KOPT-K1 (cell line): ENCODE data around the gene RNF180.
"Not testable (repeated sequence)": the region's sequence is repeated elsewhere in the genome, so short reads cannot be mapped to it uniquely, and the experiment has no call there.

Source experiments
- H3K27ac ChIP-seq: fragments of 200-600 bp; sonication (generic); 2 replicates; pipeline ENCODE4 v1.5.1; 2016; ENCODE audit warnings: antibody characterized with exemption, mild to moderate bottlenecking, low read depth, low read length; ENCODE audit not compliant: poor library complexity, severe bottlenecking
- H3K36me3 ChIP-seq: fragments of 200-600 bp; sonication (generic); 2 replicates; pipeline ENCODE4 v1.5.1; 2017; ENCODE audit warnings: antibody characterized with exemption, mild to moderate bottlenecking, low read length, moderate library complexity; ENCODE audit not compliant: insufficient read depth
- H3K9me3 ChIP-seq: fragments of 200-600 bp; sonication (generic); 2 replicates; pipeline ENCODE4 v1.5.1; 2017; ENCODE audit warnings: antibody characterized with exemption, low read length, mild to moderate bottlenecking; ENCODE audit not compliant: insufficient read depth, poor library complexity, severe bottlenecking

The RNF180 gene

DNA sequence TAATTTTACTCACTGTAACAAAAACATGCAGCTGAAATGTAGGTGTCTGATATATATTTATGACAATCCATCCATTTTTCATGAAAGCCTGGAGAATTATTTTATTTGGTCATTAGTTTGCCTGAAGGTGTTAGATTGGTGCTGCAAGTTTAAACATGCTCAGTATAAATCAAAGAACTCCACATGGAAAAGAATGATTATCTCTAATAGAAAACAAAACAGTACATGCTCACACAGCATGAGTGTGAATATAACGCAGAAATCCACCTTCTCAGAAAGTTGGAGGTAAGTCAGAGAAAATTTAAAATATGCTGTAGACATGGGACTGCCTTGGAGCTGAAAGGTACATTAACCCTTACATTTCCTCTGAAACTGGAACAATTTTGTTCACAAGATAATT is 174.7 kb downstream of the RNF180 start:
- Histone ChIP-seq H3K9me3 (no peaks in the 10 kb centered on the region), H3K27ac (no peak overlapping the region), H3K36me3 (no peaks in the 10 kb centered on the region)

DNA sequence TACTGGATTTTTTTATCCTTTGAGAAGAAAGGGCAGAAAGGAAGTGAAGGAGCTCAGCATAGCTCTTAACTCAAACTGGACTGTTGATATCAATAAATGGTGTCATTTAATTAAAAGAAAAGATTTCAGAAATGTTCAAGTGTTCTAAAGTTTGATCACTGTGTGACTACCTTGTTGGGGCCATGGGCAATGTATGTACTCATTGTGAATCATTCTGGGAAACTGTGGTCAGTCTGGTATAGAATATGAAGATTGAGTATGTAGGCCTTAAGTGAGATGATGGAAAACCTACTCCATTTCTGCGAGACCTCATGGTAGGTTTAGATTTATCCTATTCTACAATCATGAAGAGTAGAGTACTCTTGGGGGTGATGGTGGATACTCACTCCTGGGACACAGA is 175.7 kb downstream of the RNF180 start:
- Histone ChIP-seq H3K27ac (no peak overlapping the region), H3K36me3 (no peaks in the 10 kb centered on the region), H3K9me3 (no peaks in the 10 kb centered on the region)

GRCh38 chr5:64344501-64344900 is 178.9 kb downstream of the RNF180 start:
- Histone ChIP-seq H3K36me3 (no peaks in the 10 kb centered on the region), H3K9me3 (no peaks in the 10 kb centered on the region), H3K27ac (no peak overlapping the region)

DNA sequence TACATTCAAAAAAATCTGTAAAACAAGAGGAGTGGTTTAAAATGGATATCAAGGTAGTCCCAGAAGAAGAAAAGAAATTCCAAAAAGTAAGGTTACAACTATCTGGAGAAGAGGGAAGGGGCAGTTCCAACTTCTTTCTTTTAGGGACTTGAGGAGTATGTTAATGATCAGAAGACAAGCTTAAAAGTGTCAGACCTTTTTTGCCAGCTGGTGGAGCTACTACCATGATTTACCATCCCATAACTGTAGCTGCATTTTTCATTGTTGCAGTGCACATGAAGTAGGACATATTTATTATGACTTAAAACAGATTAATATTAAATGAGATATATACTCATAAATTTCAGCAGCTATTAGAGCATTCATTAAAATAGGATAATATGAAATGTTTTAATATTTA is 181.7 kb downstream of the RNF180 start:
- Histone ChIP-seq H3K36me3 (no peaks in the 10 kb centered on the region), H3K9me3 (no peaks in the 10 kb centered on the region), H3K27ac (no peak overlapping the region)

DNA sequence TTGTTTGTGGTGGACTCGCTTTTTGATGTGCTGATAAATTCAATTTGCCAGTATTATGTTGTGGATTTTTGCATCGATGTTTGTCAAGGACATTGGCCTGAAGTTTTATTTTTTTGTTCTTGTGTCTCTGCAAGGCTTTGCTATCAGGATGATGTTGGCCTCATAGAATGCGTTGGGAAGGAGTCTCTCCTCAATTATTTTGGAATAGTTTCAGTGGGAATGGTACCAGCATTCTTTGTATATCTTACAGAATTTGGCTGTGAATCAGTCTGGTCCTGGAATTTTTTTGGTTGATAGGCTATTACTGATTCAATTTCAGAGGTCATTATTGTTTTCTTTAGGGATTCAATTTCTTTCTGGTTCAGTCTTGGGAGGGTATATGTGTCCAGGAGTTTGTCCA is 198.8 kb downstream of the RNF180 start:
- no peaks in the 10 kb centered on the region for H3K9me3 ChIP-seq
- no peaks in the 10 kb centered on the region for H3K36me3 ChIP-seq
- H3K27ac ChIP-seq: no peak overlapping the region

DNA sequence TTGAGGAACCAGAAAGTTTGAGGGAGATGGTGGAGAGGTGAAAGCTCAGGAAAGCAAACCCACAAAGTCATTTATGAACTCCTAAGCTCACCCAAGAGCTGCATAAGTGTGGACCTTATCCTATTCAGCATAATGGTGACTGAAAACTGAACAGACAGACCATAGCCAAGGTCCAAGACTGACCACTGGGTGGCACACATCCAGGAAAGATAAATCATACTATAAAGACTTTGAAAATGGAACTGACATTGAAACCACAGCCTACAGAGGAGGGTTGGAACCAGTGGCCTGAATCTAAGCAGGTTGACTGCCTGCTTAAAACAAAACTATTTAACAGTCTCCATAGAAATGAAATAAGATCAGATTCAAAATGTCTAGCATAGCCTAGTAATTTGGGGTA is 219.1 kb downstream of the RNF180 start:
- H3K36me3 ChIP-seq: no peaks in the 10 kb centered on the region
- H3K9me3 ChIP-seq: no peaks in the 10 kb centered on the region
- no peak overlapping the region for H3K27ac ChIP-seq

DNA sequence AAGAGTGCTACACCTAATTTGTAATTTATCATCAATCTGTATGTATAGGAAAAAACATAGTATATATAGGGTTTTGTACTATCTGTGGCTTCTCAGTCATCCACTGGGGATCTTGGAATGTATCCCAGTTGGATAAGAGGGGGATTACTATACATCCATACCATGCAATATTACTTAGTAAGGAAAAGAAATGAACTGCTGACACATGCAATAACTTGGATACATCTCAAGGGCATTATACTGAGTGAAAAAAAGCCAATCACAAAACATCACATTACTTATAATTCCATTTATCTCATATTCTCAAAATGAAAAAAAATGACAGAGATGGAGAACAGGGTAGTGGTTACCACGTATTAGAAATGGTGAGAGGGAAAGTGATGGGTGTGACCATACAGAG is 231.9 kb downstream of the RNF180 start:
- Histone ChIP-seq H3K9me3 (no peaks in the 10 kb centered on the region), H3K36me3 (no peaks in the 10 kb centered on the region), H3K27ac (no peak overlapping the region)

GRCh38 chr5:64398735-64399134 is 233.1 kb downstream of the RNF180 start:
- not testable (repeated sequence) for H3K36me3 ChIP-seq, H3K9me3 ChIP-seq, H3K27ac ChIP-seq

DNA sequence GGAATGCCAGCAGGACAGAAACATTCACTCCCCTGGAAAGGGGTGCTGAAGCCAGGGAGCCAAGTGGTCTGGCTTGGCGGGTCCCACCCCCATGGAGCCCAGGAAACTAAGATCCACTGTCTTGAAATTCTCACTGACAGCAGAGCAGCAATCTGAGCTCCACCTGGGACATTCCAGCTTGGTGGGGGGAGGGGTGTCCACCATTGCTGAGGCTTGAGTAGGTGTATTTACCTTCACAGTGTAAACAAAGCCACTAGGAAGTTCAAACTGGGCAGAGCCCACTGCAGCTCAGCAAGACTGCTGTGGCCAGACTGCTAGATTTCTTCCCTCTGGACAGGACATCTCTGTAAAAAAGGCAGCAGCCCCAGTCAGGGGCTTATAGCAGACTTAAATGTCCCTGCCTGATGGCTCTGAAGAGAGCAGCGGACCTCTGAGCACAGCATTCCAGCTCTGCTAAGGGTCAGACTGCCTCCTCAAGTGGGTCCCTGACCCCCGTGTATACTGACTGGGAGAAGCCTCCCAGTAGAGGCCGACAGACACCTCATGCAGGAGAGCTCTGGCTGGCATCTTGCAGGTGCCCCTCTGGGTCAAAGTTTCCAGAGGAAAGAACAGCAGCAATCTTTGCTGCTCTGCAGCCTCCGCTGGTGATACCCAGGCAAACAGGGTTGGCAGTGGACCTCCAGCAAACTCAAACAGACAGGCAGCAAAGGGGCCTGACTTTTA is 241.6 kb downstream of the RNF180 start:
- H3K36me3 ChIP-seq, H3K27ac ChIP-seq, H3K9me3 ChIP-seq: not testable (repeated sequence)

GRCh38 chr5:64417390-64417789 is 251.7 kb downstream of the RNF180 start:
- H3K27ac ChIP-seq: no peak overlapping the region
- no peaks in the 10 kb centered on the region for H3K36me3 ChIP-seq
- H3K9me3 ChIP-seq: no peaks in the 10 kb centered on the region

GRCh38 chr5:64418013-64418412 is 252.4 kb downstream of the RNF180 start:
- Histone ChIP-seq H3K9me3 (no peaks in the 10 kb centered on the region), H3K27ac (no peak overlapping the region), H3K36me3 (no peaks in the 10 kb centered on the region)
